Kidney epithelial cell (primary cell): Measurements from ENCODE around the gene LGR6. TPM values are rescaled to one million over a fixed set of nuclear protein-coding genes. Genes with fewer than 3 reads are reported as not detected.

Source experiments
- DNase-seq: peaks from one replicate; pipeline ENCODE4 v3.0.0-alpha.2; 2010; ENCODE audit warnings: low read depth
- H3K27me3 ChIP-seq: 2 replicates; pipeline ENCODE4 v1.6.0; 2011; ENCODE audit warnings: low read length; ENCODE audit not compliant: control insufficient read depth, insufficient read depth
- H3K36me3 ChIP-seq: 2 replicates; pipeline ENCODE4 v1.5.1; 2011; ENCODE audit warnings: low read length; ENCODE audit not compliant: control insufficient read depth, insufficient read depth
- H3K4me3 ChIP-seq: 2 replicates; pipeline ENCODE4 v1.5.1; 2011; ENCODE audit warnings: low read depth, mild to moderate bottlenecking, control low read depth, low read length
- total RNA-seq: library from RNA; depleted of rRNA; stranded (reverse); fragments of >200 nt; gene quantifications from 2 replicates; pipeline ENCODE4 v1.2.3, GENCODE V29; 2015
- TF ChIP-seq, protein P1 (sequence below): IDR thresholded peaks from 2 replicates; pipeline ENCODE4 v1.5.1; 2011; ENCODE audit warnings: mild to moderate bottlenecking, moderate library complexity, low read length, control low read depth, inconsistent platforms; ENCODE audit not compliant: insufficient read depth, poor library complexity, severe bottlenecking

Gene LGR6
- total RNA-seq, 1 donor from 2014 or later, result 0.08 TPM

DNA sequence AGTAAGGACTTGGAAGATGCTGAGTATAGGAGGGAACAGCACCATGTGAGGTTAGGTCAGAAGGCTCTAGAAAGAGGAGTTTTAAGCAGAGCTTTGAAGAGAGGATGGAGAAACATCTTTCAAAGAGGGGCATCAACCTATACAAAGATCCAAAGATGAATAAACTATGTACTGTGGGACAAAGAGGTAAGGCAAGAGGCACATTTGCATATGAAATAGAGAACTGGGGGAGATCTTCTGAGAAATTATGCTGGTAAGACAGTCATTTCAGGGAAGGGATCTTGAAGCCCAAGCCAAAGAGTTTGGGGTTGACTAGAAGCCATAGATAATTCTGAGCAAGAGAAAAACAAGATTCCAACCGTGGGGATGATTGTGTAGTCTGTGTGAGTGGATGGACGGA, 70.0 kb downstream of the LGR6 start:
- no peak for DNase-seq
- Histone ChIP-seq H3K36me3 (no peaks in the 10 kb centered on the region), H3K27me3 (peaks cover 27% of the 10 kb centered on the region), H3K4me3 (no peak overlapping the region)
- TF ChIP-seq, protein P1, sequence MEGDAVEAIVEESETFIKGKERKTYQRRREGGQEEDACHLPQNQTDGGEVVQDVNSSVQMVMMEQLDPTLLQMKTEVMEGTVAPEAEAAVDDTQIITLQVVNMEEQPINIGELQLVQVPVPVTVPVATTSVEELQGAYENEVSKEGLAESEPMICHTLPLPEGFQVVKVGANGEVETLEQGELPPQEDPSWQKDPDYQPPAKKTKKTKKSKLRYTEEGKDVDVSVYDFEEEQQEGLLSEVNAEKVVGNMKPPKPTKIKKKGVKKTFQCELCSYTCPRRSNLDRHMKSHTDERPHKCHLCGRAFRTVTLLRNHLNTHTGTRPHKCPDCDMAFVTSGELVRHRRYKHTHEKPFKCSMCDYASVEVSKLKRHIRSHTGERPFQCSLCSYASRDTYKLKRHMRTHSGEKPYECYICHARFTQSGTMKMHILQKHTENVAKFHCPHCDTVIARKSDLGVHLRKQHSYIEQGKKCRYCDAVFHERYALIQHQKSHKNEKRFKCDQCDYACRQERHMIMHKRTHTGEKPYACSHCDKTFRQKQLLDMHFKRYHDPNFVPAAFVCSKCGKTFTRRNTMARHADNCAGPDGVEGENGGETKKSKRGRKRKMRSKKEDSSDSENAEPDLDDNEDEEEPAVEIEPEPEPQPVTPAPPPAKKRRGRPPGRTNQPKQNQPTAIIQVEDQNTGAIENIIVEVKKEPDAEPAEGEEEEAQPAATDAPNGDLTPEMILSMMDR, result no peak

DNA sequence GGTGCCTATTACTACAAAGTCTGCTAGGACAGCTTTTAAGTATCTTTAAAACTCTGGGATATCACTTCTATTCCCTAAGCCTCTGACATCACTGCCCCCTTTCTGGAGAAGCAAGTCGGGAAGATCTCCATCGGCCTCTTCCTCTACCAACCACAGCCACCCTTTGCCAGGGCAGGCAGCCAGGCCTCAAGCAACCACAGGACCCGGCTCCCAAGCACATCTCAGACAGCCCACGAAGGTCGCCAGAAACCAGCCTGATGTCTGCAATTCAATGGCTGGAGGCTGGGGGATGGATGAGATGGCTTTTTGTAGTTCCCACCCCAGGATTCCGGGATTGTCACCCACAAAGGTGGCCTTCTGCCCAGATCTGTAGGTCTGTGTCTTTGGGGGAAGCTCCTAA, 70.7 kb downstream of the LGR6 start:
- H3K27me3 ChIP-seq, result peaks cover 34% of the 10 kb centered on the region
- no peak overlapping the region for H3K4me3 ChIP-seq
- H3K36me3 ChIP-seq, result no peaks in the 10 kb centered on the region
- TF ChIP-seq, protein P1, result no peak
- DNase-seq, result no peak

DNA sequence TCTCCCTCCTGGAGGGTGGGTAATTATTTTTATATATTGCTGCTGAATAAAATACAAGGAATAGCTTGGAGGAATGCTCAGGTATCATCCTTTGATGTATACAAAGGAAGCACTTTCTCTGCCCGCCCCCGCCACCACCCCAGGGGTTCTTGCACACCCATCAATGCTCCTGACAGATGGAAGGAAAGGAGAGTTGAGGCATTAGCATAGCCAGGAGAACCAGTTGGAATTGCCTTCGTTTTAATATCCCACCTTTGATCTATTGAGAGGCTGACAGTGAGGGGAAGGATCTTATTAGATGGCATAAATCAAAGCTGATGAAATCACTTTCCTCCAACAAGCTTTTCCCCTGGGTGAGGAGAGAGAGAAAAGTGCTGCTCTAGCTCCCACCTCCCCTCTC, 71.1 kb downstream of the LGR6 start:
- TF ChIP-seq, protein P1, result no peak
- no peak for DNase-seq
- H3K36me3 ChIP-seq, result no peaks in the 10 kb centered on the region
- peaks cover 38% of the 10 kb centered on the region for H3K27me3 ChIP-seq
- no peak overlapping the region for H3K4me3 ChIP-seq

DNA sequence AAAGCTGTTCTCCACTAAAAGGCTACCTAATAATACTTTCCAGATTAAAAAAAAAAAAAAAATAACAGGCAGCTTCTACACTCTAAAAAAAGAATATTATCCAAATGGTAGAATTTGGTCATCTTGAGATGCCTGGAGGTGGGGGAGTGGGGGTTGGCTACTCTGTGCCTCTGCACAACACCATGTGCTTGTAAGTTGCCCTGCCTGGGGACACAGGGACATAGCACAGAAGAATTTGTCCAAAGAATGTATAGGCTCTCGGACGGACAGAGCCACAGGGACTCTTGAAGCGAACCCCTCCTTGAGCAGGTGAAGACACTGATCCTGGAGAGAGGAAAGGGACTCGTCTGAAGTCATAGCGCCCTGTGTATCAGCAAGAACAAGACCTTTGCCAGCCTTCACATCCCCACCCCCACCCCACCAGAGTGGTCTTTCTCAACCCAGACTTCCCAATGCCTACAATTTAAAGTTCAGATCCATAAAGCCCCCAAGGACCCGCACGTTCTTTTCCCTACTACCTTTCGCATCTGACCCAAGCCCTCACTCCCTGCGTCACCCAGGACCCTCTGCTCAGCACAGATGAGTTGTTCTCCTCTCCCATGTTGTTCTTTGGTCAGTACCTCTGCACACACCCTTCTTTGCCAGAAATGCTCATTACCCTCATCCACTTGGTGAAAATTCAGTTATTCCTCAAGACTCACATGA, 72.6 kb downstream of the LGR6 start:
- Histone ChIP-seq H3K36me3 (no peaks in the 10 kb centered on the region), H3K4me3 (no peak overlapping the region), H3K27me3 (peaks cover 48% of the 10 kb centered on the region)
- TF ChIP-seq, protein P1, result no peak
- DNase-seq, result no peak

DNA sequence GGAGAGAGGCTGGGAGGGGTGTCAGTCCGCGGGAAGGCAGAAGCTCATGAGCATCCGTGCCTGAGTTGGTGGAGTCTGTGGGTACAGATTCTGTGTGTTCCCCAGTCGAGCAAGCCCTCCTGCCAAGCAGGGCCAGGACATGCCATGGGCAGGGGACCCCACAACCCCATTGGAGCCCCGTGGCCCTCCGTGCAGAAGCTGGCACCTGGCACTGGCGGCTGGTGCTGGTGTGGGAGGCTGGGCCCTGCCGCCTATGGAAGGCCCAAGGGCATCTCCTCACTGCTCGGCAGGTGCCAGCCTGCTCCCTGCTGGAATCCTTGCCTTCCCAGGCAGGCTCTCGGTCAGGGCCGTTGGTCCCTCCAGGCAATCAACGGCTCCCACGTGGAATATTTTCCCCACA, 74.4 kb downstream of the LGR6 start:
- no peak overlapping the region for H3K4me3 ChIP-seq
- peaks cover 49% of the 10 kb centered on the region for H3K27me3 ChIP-seq
- TF ChIP-seq, protein P1, result no peak
- DNase-seq, result no peak
- no peaks in the 10 kb centered on the region for H3K36me3 ChIP-seq

DNA sequence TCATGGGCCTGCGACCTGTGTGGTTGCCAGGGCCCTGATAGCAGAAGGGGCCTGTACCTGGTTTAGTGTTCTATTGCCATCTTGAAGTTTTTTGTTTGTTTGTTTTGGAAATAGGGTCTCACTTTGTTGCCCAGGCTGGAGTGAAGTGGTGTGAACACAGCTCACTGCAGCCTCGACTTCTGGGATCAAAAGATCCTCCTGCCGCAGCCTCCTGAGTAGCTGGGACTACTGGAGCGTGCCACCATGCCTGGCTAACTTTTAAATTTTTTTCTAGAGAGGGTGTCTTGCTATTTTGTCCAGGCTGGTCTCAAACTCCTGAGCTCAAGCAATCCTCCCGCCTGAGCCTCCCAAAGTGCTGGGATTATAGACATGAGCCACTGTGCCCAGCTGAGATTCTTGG, 75.2 kb downstream of the LGR6 start:
- TF ChIP-seq, protein P1, result no peak
- DNase-seq, result no peak
- Histone ChIP-seq H3K4me3 (no peak overlapping the region), H3K36me3 (no peaks in the 10 kb centered on the region), H3K27me3 (peaks cover 44% of the 10 kb centered on the region)
